HG03342 (cell line): ENCODE measurements around the gene KLC4.
"Not testable (repeated sequence)": the region's sequence is repeated elsewhere in the genome, so short reads cannot be mapped to it uniquely, and the experiment has no call there.

Source experiments
- ATAC-seq: cut with Tn5 transposase; IDR thresholded peaks from one replicate; pipeline ENCODE4 v1.9.1; 2021; ENCODE audit warnings: mild to moderate bottlenecking, moderate library complexity; ENCODE audit not compliant: unreplicated experiment

The KLC4 gene

DNA sequence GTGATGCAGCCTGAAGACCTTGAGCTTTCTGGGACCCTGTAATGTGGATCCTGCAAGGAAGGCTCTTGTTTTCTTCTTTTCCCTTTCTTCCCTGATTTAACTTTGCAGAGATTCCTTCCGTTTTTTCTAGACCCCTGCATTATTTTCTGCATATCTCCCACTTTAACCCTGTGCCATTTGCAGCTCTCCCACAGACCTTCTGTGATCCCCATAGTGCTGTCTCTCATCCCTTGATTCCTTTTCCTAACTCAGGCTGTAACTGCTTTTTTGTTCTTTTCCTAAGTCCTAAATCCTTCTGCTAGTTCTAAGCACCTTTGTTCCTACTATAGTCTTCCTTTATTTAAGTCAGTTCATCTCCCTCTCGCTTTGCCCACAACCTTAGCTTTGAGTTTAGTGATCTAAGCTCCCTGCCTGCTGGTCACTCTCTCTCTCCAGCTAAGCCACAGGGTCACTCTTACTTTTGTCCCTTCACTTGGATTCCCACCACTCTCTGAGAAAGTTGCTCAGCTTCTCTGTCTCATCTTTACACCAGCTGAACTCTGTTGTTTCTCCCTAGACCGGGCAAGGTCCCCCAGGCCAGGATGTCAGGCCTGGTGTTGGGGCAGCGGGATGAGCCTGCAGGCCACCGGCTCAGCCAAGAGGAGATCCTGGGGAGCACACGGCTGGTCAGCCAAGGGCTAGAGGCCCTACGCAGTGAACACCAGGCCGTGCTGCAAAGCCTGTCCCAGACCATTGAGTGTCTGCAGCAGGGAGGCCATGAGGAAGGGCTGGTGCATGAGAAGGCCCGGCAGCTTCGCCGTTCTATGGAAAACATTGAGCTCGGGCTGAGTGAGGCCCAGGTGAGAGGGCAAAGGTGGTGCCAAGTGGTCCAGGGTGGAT is 1.6 kb downstream of the KLC4 start:
- ATAC-seq = no peak

DNA sequence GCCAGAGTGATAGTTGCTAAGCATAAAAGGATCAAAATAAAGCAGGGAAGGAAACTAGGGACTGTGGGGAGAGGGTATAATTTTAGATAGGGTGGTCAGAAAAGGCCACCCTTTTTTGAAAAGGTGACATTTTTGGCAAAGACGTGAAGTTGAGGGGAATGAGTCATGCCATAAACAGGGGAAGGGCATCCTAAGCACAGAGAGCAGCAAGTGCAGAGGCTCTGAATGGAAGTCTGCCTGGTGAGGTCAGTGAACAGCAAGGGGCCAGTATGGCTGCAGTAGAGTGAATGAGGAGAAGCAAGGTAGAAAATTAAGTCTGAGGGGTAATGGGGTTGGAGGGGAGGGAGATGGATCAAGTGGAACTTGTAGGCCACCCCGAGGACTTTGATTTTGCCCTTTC is 2.4 kb downstream of the KLC4 start:
- ATAC-seq = no peak

DNA sequence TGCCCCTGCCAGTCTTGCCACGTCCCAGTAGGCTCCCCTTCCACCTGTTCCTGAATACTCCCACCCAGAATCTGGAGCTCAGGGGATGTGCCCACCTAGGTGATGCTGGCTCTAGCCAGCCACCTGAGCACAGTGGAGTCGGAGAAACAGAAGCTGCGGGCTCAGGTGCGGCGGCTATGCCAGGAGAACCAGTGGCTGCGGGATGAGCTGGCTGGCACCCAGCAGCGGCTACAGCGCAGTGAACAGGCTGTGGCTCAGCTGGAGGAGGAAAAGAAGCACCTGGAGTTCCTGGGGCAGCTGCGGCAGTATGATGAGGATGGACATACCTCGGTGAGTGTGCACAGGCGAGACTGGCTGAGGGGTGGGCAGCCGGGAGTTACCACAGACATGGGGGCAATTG is 3.4 kb downstream of the KLC4 start:
- no peak for ATAC-seq

DNA sequence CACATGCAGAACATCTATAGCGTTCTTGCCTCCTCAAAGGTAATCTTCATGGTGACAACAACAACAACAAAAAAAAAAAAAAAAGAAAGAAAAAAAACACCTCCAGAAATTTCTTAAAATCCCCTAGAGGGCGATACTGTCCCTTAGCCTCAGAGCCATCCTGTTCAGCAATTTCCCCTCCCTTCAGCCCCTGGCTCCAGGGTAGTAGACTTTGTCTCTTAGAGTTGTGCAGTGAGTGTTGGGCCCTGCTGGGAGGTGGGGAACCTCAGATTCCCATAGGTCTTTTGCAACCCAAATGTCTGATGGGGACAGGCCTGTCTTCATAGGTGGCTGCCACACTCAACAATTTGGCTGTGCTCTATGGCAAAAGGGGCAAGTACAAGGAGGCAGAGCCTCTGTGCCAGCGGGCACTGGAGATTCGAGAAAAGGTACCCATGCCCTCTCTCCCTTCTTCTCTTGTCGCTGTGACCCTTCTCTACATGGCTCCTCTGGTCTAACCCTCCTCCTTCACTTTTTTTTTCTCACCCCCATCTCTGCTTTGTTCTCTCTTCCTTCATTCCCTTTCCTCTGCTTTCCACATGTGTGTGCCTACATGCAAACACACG is 10.7 kb downstream of the KLC4 start:
- ATAC-seq = no peak

DNA sequence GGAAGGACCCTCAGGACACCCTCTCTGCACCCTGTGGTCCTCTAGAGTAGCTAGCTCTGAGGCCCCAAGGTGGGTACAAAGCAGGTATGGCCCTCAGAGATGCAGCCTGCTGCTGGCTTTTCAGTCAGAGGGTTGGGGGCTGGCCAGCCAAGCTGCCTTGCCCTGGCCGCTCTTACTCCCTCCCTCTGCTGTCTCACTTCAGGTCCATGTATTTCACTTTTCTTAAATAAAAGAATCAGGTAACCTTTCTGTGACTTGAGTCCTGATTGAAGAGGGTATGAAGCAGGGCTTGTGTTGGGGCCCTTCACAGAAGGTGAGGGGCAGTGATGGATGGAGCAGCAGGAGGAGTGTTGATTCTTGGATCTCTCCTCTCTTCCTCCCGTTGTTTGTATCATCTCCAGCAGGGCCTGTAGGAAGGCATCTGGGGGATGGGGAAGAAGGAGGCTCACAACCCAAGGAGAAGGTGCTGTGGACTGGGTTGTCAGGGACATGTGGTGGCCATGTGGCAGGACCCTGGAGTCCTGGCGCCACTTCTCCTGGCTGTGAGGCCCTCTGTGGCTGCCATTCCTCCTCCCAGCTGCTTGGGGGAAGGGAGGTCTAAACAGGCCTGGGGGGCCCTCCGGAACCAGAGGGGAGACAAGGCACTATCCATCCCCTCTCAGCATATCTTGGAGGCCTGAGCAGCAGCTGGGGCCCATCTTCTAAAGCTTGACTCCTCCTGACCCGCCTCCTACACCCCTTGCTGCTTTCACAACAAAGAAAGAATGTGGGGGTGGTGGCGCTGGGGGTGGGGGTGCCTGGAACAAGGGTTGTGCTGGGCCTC is 15.6 kb downstream of the KLC4 start:
- ATAC-seq = no peak

DNA sequence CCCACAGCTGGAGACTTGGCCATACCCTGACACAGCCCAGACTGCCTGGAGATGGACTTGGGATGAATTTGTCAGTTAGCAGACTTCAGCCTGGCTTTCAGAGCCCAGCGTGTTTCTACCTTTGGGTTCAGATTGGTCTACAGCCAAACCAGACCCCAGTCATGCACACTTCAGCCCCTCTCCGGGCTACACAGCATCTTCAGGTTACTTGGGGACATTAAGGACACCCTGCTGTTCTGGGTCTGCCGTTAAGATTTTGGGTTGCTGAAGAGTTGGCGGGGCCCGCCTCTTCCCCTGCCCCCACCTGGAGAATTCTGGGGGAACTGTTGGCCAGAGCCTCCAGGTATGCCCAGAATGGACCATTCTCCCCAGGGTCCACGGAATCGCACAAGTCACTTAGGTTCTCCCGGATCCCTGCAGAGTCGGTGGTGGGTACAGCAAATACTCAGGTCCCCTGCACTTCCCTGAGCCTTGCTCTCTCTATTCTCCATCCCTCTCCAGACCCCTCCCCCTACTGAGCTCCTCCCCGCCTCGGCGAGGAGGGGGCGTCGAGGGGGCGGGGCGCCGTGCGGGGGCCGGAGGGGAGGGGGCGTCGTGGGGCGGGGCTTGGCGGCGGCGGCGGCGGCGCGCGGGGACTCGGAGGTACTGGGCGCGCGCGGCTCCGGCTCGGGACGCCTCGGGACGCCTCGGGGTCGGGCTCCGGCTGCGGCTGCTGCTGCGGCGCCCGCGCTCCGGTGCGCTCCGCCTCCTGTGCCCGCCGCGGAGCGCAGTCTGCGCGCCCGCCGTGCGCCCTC is 16.4 kb downstream of the KLC4 start, which contains the start of gene PTK7:
Gene PTK7 (plus strand): TSS at position 645 of the 794 bp plus-strand sequence. CDS start 175 bp downstream, outside the sequence.
- ATAC-seq = no peak

DNA sequence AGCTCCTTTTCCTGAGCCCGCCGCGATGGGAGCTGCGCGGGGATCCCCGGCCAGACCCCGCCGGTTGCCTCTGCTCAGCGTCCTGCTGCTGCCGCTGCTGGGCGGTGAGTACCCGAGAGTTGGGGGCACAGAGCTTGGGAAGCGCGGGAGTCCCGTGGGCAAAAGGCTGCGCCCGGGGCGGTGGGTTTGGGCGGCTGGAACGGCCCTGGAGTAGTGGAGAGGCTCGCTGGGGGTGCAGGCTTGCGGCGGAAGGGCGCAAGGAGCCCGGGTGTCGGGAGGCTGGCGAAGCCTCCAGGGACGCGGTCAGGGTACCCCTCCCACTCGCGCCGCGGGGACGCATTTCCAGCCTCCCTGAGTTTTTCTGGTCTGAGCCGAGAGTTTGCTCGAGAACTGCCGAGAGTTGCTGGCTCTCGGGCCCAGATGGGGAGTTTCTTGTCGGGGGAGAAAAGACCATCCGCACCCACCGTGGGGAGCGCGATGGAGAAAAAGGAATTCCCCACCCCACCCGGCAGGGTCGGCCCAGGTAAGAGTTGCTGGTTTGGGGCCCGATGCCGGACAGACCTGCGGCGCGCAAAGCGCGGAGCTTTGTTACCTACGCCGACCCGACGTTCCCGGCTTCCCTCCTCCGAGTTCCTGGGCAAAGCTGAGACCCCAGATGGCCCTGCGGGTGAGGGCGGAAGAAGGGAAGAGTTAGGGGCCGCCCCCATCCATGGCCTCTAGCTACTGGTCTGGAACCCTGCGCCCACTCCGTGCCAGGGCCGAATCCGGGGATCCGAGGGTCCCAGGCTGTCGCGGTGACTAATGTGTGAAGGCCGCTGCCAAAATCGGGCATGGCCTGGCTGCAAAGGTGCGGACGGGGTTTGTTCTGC is 17.3 kb downstream of the KLC4 start:
- ATAC-seq = no peak

DNA sequence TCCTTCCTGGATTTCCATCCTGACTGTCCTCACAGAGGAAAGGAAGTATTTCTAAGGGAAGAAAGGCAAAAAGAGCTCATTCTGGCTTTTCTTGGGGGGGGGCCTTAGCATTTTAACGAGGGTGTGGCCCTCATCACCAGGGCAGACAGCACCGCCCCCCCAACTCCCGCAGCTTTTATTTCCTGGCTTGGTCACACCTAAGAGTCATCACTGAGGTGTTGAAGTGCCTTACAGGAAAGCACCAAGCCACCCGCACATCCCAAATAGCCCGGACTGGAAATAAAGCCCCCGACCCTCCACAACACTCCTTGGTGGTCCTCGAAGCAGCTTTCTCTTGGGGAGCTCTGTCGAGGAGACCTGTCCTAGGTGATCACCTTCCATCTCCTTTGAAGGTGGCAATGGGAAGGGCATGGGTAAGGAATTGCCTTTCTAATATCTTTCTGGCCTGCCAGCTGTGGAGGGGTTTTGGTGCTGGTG is 17.9 kb downstream of the KLC4 start:
- no peak for ATAC-seq

DNA sequence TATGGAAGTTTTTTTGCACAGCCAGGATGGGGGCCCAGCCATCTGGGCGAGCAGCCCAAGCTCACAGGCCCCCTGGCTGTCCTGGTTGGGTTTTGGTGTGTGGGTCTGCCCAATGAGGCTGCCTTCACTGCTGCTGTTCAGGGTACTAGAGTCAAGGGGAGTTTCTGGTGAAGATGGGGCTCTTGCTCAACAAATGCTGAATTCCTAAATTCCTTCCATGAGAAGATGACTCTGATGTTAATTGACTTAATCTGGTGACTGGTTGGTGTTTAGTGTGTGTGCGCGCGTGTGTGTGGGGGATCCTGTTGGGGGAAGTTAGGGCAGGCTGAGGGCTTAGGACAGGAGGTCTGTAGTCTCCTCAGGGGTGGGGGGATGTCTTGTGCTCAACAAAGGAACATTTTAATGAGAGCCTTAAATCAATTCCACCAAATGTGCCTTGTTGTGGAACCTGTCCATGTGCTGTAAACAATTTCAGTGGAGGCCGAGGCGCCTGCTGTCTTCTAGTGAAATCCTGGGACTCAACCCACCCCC is 18.6 kb downstream of the KLC4 start:
- ATAC-seq = no peak

DNA sequence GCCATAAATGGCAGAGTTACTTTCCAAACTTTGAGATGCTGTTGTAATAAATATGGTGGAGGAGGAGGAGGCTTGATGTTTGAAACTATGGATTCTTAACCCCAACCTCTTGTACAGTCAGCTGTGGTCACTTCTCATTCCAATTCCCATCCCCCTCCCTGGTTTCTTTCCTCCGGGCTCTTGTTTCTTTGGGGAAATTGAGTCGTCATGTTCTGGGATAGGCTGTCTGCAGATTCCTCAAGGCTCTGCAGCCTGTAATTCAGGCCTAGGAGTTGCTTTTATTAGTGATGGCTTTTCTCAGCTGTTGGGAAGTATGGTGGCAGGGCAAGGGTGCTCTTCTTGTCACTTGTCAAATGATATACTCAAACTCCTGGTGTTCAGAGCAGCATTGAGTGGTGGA is 19.3 kb downstream of the KLC4 start:
- ATAC-seq = no peak

DNA sequence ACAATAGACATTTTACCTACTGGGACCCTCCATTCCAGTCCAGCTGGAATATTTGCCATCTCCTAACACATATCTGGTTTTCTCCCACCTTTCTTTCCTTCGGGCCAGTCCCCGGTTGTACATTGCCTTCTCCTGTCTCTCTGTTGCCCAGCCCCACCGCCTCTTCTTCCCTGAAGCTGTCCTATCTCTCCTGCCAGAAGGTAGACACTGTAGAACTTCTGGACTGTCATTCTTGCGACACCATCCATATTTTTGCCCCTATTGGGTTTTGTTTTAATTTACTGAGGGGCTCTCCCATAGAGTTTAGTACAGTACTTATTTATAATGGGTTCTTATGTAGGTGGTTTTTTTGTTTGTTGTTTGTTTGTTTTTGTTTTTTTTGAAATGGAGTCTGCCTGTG is 21.6 kb downstream of the KLC4 start:
- no peak for ATAC-seq

DNA sequence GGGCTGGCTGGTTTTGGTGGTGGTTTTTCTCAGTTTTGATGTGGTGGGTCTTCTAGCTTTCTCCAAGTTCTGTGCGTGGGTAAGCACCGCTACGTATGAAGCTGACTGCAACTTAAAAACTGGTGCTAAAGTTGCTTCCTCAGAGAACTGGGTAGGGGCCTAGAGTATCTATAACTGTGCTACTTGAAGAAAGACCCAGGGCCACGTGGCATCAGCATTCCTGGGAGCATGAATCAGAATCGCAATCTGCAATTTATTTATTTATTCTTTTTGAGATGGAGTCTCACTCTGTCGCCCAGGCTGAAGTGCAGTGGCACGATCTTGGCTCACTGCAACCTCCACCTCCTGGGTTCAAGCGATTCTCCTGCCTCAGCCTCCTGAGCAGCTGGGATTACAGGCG is 22.5 kb downstream of the KLC4 start:
- ATAC-seq = not testable (repeated sequence)

DNA sequence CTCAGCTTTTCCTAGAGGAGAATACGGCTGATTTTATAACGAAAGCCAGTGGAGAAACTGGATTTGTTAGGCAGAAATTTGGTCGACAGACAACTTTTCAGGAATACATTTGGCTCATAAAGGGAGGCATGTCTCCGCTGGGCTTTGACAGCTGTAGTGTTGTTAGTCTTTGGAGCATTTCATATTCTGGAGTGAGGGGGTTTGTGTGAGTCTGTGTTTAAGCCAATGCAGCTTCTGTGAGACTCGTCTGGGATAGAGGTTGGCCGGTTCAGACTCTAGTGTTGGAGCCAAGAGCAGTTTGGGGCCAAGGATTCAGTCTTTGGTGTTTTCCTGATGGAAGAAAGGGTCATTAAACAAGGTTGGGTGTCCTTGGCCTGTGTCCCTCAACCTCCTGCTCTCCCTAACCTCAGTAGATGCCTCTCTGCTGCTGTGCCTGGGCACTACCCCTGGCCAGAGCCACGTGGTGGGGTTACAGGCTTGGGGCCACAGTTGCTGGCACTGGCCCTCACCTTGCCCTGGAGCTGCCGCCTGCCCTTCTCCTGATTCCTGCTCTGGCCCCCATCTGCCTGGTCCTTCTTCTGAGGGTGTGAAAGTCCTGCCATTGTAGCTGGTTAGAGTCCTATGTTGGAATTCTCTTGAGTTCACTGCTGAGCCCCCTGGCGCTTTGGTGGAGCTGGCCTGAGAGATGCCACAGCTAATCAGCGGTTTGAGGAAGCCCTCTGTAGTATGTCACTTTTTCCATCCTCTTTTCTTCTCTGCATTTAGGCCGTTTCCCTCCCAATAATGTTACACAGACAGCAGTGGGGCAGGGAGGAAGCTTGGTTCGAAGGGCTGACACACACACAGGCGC is 23.6 kb downstream of the KLC4 start:
- ATAC-seq = no peak

DNA sequence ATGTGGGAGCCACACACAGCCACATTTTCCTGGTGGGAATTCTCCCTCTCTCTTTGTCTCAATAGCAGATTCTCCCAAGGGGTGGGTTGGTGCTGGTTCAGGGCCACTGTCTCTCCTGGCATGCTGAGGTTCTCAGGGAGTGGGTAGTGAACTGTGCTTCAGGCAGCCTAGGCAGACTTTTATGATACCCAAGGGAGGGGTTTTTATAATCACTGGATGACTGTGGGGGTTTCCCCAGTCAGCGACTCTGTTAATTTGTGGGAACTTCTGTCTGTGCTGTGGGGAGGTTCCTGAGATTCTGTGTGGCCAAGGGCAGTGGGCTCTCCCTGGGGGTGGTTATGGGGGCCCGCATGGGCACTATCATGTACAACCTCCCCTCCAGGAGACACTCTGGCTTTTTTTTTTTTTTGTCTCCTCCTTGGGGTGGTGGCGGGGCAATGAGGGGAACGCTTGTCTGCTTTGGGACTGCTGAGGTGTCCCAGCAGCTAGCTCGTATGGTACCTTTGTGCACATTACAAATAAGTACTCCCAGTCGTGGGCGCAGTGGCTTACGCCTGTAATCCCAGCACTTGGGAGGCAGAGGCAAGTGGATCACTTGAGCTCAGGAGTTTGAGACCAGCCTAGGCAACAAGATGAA is 26.7 kb downstream of the KLC4 start:
- ATAC-seq = no peak

DNA sequence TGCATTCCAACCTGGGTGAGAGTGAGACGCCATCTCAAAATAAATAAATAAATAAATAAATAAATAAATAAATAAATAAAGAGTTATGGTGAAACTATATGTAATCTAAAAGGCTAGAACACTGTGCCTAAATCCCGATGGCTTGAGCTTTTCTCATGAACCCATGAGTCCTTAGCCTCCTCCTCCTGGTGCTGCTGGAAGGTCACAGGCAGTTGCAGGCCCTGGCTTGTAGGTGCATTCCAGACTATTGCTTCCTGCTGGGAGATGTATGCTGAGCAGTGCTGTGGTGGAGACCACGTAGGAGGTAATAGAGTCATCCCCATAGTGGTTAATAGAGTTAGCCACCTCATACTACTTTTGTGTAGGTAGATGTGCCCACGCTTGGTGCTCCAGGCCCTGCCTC is 29.2 kb downstream of the KLC4 start:
- no peak for ATAC-seq

DNA sequence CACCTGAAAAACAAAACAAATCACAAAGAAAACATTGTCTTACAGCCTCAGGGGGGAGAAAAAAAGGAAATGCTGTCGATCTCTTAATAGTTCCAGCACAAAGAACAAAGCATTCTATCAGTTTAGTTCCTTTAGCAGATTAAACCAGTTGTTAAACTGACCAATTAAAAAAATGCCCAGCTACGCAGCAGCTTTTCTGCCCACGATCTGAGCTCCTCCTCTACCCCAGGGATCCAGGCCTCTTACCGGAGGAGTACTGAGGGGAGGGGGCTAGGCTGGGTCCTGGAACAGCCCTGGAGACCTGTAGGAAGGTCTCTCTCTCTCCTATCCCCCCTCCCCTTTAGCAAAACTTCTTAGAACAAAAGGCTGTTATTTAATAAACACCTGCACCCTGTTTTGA is 30.0 kb downstream of the KLC4 start:
- ATAC-seq = no peak

DNA sequence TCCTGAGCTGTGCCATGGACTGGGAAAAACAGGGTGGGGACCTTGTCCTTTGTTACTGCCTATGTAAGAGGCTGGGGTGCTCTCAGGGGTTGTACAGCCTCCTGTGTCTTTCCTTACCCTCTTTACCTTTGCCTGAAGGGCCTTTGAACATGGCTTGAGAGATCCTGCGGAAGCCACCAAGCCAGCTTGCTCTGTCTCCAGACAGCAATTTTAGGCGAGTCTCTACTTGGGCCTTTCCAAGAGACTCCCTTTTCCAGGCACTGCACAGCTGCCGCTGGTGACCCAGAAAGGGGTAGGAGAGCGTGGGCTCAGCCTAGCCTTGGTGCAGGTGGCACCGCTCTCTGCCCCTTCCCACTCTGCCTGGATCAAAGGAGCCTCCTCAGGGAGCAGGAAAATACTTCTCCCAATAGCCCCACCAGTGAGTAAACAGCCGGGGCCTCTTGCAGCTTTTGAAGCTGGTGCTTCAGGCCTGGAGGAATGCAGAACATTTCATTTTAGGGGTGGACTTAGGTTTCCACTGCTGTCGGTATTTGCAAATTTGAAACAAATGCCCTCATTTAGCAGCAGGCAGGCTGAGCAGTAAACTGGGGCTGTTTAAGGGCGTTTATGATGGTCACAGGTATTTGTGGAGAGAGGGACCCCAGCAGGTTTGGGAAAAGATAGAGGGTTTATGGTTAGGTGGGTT is 30.6 kb downstream of the KLC4 start:
- no peak for ATAC-seq
